ENCODE measurements around the gene PARS2. TPM values are rescaled to one million over a fixed set of nuclear protein-coding genes. Genes with fewer than 3 reads are reported as not detected.

The PARS2 gene
- total and polyA plus RNA-seq, 2 experiments from 2014 or later = 5.9 to 13.6 TPM

DNA sequence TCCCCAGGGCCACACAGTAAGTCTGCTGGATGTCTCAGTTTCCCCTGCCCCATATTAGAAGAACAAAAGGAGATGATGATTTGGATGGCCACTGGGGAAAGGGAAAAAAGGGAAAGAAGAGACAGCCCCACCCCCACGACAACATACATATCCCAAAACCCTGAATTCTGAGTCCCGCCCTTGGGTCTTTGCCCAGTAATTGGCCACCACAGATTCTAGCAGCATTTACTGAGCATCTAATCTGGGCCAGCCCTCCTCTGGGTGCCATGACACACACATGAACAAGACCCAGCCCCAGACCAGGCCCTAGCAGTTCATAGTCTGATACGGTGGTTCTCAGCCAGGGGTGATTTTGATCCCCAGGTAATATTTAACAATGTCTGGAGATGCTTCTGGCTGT is 53.9 kb downstream of the PARS2 start:
- Mint-ChIP-seq H3K27me3 (ENCODE audit: insufficient read depth, low read depth, poor library complexity) (peaks cover 10% of the 10 kb centered on the region), H3K36me3 (ENCODE audit: low read depth) (no peaks in the 10 kb centered on the region), H3K4me1 (peaks cover 9% of the 10 kb centered on the region), H3K9me3 (no peaks in the 10 kb centered on the region), H3K27ac (no peak overlapping the region), H3K4me3 (no peak overlapping the region)
- no peaks in the 10 kb centered on the region for H3F3A ChIP-seq (replicated peaks; ENCODE audit: low read depth)
- H3K36me3 ChIP-seq (ENCODE audit: insufficient read depth) = no peaks in the 10 kb centered on the region
- H3K79me2 ChIP-seq (replicated peaks; ENCODE audit: insufficient read depth) = no peaks in the 10 kb centered on the region
- no peak overlapping the region for H3K27ac ChIP-seq (ENCODE audit: low read depth)
- no peaks in the 10 kb centered on the region for H3K27me3 ChIP-seq (ENCODE audit: insufficient read depth)
- H3K9me2 ChIP-seq (ENCODE audit: insufficient read depth) = no peaks in the 10 kb centered on the region
- H2AFZ ChIP-seq = no peak overlapping the region
- no peak for DNase-seq (ENCODE audit: low spot score)
- H4K20me1 ChIP-seq (replicated peaks; ENCODE audit: insufficient read depth) = no peaks in the 10 kb centered on the region
- peaks cover 4% of the 10 kb centered on the region; the same call in 1 of the 2 replicates for H3K4me1 ChIP-seq (ENCODE audit: insufficient read depth)
- H3K4me2 ChIP-seq = no peak overlapping the region
- ATAC-seq = no peak
- H3K4me3 ChIP-seq = no peak overlapping the region
- TF ChIP-seq, protein P1, sequence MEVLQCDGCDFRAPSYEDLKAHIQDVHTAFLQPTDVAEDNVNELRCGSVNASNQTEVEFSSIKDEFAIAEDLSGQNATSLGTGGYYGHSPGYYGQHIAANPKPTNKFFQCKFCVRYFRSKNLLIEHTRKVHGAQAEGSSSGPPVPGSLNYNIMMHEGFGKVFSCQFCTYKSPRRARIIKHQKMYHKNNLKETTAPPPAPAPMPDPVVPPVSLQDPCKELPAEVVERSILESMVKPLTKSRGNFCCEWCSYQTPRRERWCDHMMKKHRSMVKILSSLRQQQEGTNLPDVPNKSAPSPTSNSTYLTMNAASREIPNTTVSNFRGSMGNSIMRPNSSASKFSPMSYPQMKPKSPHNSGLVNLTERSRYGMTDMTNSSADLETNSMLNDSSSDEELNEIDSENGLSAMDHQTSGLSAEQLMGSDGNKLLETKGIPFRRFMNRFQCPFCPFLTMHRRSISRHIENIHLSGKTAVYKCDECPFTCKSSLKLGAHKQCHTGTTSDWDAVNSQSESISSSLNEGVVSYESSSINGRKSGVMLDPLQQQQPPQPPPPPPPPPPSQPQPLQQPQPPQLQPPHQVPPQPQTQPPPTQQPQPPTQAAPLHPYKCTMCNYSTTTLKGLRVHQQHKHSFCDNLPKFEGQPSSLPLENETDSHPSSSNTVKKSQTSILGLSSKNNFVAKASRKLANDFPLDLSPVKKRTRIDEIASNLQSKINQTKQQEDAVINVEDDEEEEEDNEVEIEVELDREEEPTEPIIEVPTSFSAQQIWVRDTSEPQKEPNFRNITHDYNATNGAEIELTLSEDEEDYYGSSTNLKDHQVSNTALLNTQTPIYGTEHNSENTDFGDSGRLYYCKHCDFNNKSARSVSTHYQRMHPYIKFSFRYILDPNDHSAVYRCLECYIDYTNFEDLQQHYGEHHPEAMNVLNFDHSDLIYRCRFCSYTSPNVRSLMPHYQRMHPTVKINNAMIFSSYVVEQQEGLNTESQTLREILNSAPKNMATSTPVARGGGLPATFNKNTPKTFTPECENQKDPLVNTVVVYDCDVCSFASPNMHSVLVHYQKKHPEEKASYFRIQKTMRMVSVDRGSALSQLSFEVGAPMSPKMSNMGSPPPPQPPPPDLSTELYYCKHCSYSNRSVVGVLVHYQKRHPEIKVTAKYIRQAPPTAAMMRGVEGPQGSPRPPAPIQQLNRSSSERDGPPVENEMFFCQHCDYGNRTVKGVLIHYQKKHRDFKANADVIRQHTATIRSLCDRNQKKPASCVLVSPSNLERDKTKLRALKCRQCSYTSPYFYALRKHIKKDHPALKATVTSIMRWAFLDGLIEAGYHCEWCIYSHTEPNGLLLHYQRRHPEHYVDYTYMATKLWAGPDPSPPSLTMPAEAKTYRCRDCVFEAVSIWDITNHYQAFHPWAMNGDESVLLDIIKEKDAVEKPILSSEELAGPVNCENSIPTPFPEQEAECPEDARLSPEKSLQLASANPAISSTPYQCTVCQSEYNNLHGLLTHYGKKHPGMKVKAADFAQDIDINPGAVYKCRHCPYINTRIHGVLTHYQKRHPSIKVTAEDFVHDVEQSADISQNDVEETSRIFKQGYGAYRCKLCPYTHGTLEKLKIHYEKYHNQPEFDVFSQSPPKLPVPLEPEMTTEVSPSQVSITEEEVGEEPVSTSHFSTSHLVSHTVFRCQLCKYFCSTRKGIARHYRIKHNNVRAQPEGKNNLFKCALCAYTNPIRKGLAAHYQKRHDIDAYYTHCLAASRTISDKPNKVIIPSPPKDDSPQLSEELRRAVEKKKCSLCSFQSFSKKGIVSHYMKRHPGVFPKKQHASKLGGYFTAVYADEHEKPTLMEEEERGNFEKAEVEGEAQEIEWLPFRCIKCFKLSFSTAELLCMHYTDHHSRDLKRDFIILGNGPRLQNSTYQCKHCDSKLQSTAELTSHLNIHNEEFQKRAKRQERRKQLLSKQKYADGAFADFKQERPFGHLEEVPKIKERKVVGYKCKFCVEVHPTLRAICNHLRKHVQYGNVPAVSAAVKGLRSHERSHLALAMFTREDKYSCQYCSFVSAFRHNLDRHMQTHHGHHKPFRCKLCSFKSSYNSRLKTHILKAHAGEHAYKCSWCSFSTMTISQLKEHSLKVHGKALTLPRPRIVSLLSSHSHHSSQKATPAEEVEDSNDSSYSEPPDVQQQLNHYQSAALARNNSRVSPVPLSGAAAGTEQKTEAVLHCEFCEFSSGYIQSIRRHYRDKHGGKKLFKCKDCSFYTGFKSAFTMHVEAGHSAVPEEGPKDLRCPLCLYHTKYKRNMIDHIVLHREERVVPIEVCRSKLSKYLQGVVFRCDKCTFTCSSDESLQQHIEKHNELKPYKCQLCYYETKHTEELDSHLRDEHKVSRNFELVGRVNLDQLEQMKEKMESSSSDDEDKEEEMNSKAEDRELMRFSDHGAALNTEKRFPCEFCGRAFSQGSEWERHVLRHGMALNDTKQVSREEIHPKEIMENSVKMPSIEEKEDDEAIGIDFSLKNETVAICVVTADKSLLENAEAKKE (CRISPR knock-in tag; IDR thresholded peaks at IDR 0.05) = no peak
- TF ChIP-seq NANOG (IDR thresholded peaks at IDR 0.05; ENCODE audit: borderline replicate concordance) = no peak
- TF ChIP-seq, protein P2, sequence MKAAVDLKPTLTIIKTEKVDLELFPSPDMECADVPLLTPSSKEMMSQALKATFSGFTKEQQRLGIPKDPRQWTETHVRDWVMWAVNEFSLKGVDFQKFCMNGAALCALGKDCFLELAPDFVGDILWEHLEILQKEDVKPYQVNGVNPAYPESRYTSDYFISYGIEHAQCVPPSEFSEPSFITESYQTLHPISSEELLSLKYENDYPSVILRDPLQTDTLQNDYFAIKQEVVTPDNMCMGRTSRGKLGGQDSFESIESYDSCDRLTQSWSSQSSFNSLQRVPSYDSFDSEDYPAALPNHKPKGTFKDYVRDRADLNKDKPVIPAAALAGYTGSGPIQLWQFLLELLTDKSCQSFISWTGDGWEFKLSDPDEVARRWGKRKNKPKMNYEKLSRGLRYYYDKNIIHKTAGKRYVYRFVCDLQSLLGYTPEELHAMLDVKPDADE (IDR thresholded peaks at IDR 0.05) = no peak
- no peak for TF ChIP-seq POLR2AphosphoS5 (IDR thresholded peaks at IDR 0.05; ENCODE audit: low read depth)
- no peak for TF ChIP-seq STAT1 (IDR thresholded peaks at IDR 0.05; ENCODE audit: unreplicated experiment)
- no peak for TF ChIP-seq JUNB (IDR thresholded peaks at IDR 0.05; ENCODE audit: unreplicated experiment)
- no peak for TF ChIP-seq EZH2 (IDR thresholded peaks at IDR 0.05; ENCODE audit: low read depth, unreplicated experiment)
- no peak for TF ChIP-seq EZH2phosphoT487 (IDR thresholded peaks at IDR 0.05; ENCODE audit: unreplicated experiment)
- TF ChIP-seq, protein P3, sequence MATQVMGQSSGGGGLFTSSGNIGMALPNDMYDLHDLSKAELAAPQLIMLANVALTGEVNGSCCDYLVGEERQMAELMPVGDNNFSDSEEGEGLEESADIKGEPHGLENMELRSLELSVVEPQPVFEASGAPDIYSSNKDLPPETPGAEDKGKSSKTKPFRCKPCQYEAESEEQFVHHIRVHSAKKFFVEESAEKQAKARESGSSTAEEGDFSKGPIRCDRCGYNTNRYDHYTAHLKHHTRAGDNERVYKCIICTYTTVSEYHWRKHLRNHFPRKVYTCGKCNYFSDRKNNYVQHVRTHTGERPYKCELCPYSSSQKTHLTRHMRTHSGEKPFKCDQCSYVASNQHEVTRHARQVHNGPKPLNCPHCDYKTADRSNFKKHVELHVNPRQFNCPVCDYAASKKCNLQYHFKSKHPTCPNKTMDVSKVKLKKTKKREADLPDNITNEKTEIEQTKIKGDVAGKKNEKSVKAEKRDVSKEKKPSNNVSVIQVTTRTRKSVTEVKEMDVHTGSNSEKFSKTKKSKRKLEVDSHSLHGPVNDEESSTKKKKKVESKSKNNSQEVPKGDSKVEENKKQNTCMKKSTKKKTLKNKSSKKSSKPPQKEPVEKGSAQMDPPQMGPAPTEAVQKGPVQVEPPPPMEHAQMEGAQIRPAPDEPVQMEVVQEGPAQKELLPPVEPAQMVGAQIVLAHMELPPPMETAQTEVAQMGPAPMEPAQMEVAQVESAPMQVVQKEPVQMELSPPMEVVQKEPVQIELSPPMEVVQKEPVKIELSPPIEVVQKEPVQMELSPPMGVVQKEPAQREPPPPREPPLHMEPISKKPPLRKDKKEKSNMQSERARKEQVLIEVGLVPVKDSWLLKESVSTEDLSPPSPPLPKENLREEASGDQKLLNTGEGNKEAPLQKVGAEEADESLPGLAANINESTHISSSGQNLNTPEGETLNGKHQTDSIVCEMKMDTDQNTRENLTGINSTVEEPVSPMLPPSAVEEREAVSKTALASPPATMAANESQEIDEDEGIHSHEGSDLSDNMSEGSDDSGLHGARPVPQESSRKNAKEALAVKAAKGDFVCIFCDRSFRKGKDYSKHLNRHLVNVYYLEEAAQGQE (IDR thresholded peaks at IDR 0.05; ENCODE audit: unreplicated experiment) = no peak
- TF ChIP-seq, protein P4, sequence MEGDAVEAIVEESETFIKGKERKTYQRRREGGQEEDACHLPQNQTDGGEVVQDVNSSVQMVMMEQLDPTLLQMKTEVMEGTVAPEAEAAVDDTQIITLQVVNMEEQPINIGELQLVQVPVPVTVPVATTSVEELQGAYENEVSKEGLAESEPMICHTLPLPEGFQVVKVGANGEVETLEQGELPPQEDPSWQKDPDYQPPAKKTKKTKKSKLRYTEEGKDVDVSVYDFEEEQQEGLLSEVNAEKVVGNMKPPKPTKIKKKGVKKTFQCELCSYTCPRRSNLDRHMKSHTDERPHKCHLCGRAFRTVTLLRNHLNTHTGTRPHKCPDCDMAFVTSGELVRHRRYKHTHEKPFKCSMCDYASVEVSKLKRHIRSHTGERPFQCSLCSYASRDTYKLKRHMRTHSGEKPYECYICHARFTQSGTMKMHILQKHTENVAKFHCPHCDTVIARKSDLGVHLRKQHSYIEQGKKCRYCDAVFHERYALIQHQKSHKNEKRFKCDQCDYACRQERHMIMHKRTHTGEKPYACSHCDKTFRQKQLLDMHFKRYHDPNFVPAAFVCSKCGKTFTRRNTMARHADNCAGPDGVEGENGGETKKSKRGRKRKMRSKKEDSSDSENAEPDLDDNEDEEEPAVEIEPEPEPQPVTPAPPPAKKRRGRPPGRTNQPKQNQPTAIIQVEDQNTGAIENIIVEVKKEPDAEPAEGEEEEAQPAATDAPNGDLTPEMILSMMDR (conservative IDR thresholded peaks at IDR 0.05; ENCODE audit: low read depth in 2 of 2) = no peak
- TF ChIP-seq ZNF114 (CRISPR knock-in tag; IDR thresholded peaks at IDR 0.05) = no peak

Measured in GM23338 (cell line).